HepG2 (cell line): ENCODE data around the gene SMO. TPM values are rescaled to one million over a fixed set of nuclear protein-coding genes. Genes with fewer than 3 reads are reported as not detected.
A peak's percentile ranks its signal among the peaks of the same experiment; 100 is the strongest.

ENCODE experiments used
- ETV6 ChIP-seq: sonication (generic); formaldehyde crosslinking; conservative IDR thresholded peaks from 2 replicates; pipeline ENCODE4 v1.4.0; 2020; ENCODE audit warnings: missing genetic modification reagents
- HES4 ChIP-seq: sonication (generic); formaldehyde crosslinking; IDR thresholded peaks from 2 replicates; pipeline ENCODE4 v1.9.0; 2021; ENCODE audit warnings: mild to moderate bottlenecking, missing genetic modification reagents, borderline replicate concordance
- HMGXB4 ChIP-seq, 2 experiments: sonication (generic) in 1 of 2; formaldehyde crosslinking in 1 of 2; IDR thresholded peaks; 2 replicates each; pipeline versions ENCODE4 v1.4.0 to v1.6.1; 2018 to 2020; ENCODE audit warnings: missing genetic modification reagents in 2 of 2, borderline replicate concordance in 1 of 2, low read depth in 1 of 2, mild to moderate bottlenecking in 1 of 2, missing biosample characterization in 1 of 2
- KDM2A ChIP-seq: sonication (generic); formaldehyde crosslinking; IDR thresholded peaks from 2 replicates; pipeline ENCODE4 v1.4.0; 2020; ENCODE audit warnings: low read depth, missing genetic modification reagents, borderline replicate concordance
- MED8 ChIP-seq: sonication (generic); formaldehyde crosslinking; IDR thresholded peaks from 2 replicates; pipeline ENCODE4 v1.8.1; 2023; ENCODE audit warnings: mild to moderate bottlenecking, missing genetic modification reagents; ENCODE audit not compliant: insufficient replicate concordance
- MYNN ChIP-seq: sonication (generic); formaldehyde crosslinking; IDR thresholded peaks from 2 replicates; pipeline ENCODE4 v1.4.0; 2020; ENCODE audit warnings: mild to moderate bottlenecking, low read depth, missing genetic modification reagents
- RBFOX2 ChIP-seq: fragments of 200-400 bp; formaldehyde crosslinking; IDR thresholded peaks from 2 replicates; pipeline ENCODE4 v1.6.1; 2017; ENCODE audit warnings: low read depth, mild to moderate bottlenecking, low read length
- SRY ChIP-seq: sonication (generic); formaldehyde crosslinking; IDR thresholded peaks from 2 replicates; pipeline ENCODE4 v1.8.0; 2022; ENCODE audit warnings: mild to moderate bottlenecking, missing genetic modification reagents
- SSRP1 ChIP-seq: IDR thresholded peaks from 2 replicates; pipeline ENCODE4 v1.6.1; 2016; ENCODE audit warnings: control low read depth
- TBP ChIP-seq: sonication (generic); formaldehyde crosslinking; IDR thresholded peaks from 2 replicates; pipeline ENCODE4 v1.5.0; 2020; ENCODE audit warnings: missing genetic modification reagents
- ZC3H13 ChIP-seq: sonication (generic); formaldehyde crosslinking; IDR thresholded peaks from 2 replicates; pipeline ENCODE4 v1.8.1; 2023; ENCODE audit warnings: mild to moderate bottlenecking, missing genetic modification reagents, moderate library complexity
- ZFAT ChIP-seq: sonication (generic); formaldehyde crosslinking; conservative IDR thresholded peaks from 2 replicates; pipeline ENCODE4 v1.8.1; 2023; ENCODE audit warnings: missing genetic modification reagents, inconsistent platforms
- ZNF235 ChIP-seq: sonication (generic); formaldehyde crosslinking; IDR thresholded peaks from 2 replicates; pipeline ENCODE4 v1.8.1; 2023; ENCODE audit warnings: mild to moderate bottlenecking, missing genetic modification reagents, borderline replicate concordance
- ZNF678 ChIP-seq: sonication (generic); formaldehyde crosslinking; IDR thresholded peaks from 2 replicates; pipeline ENCODE4 v1.4.0; 2020; ENCODE audit warnings: mild to moderate bottlenecking, missing genetic modification reagents
- ZNF687 ChIP-seq: sonication (generic); formaldehyde crosslinking; IDR thresholded peaks from 2 replicates; pipeline ENCODE4 v1.5.1; 2020; ENCODE audit warnings: mild to moderate bottlenecking, missing genetic modification reagents, moderate library complexity
- ZNF691 ChIP-seq: sonication (generic); formaldehyde crosslinking; IDR thresholded peaks from 2 replicates; pipeline ENCODE4 v1.4.0; 2020; ENCODE audit warnings: missing genetic modification reagents, low read depth, mild to moderate bottlenecking, borderline replicate concordance
- ZNF768 ChIP-seq: sonication (generic); formaldehyde crosslinking; IDR thresholded peaks from 2 replicates; pipeline ENCODE4 v1.4.0; 2020; ENCODE audit warnings: missing genetic modification reagents
- ZNF883 ChIP-seq: sonication (generic); formaldehyde crosslinking; IDR thresholded peaks from 2 replicates; pipeline ENCODE4 v1.5.1; 2020; ENCODE audit warnings: mild to moderate bottlenecking, missing genetic modification reagents; ENCODE audit errors: not compliant biosample characterization
- polyA plus RNA-seq, 8 experiments: library from polyadenylated mRNA; depleted of rRNA in 3 of 8; stranded (reverse) in 7 of 8; unstranded in 1 of 8; fragments of >200 nt; fragmentation: Illumina TruSeq in 4 of 8; extraction: Trizol in 4 of 8; gene quantifications; 2 replicates each; pipeline versions ENCODE4 v1.2.1 to v1.2.3, GENCODE V29; 2011 to 2016; ENCODE audit warnings: low read depth in 4 of 8, missing spikeins in 1 of 8, mixed read lengths in 1 of 8; ENCODE audit not compliant: insufficient read depth in 1 of 8
- total RNA-seq, 5 experiments: library from RNA; depleted of rRNA; stranded (reverse); fragments of >200 nt; fragmentation: Illumina TruSeq; extraction: Trizol; gene quantifications; 2 replicates each; pipeline ENCODE4 v1.2.3, GENCODE V29; 2016; ENCODE audit warnings: low read depth in 1 of 5

Gene SMO
- total and polyA plus RNA-seq, 2 of the 13 experiments (the other 11 are each of a cell fraction or from before 2014, with no cell fraction given) = 23.8 to 32.3 TPM

- no peak for TF ChIP-seq SSRP1 (CRISPR knock-in tag)
- peak; percentile 9 for TF ChIP-seq ZNF883 (CRISPR knock-in tag)
- 0 out of 2 replicates have a peak, but pooled peaks have one; percentile 24 for TF ChIP-seq ZNF235 (CRISPR knock-in tag)
- peak; percentile 74 for TF ChIP-seq HES4
- no peak for TF ChIP-seq TBP (CRISPR knock-in tag)
- peak in 1 of 2 experiments; percentile 1; a peak in 1 of 4 replicates for TF ChIP-seq HMGXB4 (CRISPR knock-in tag; IDR thresholded peaks at IDR 0.05; ENCODE audit: borderline replicate concordance in 1 of 2, low read depth in 1 of 2)
- peak; percentile 14; the same call in 1 of the 2 replicates for TF ChIP-seq ZNF768 (CRISPR knock-in tag)
- peak; percentile 39; the same call in 1 of the 2 replicates for TF ChIP-seq RBFOX2
- peak; percentile 8; the same call in 1 of the 2 replicates for TF ChIP-seq SRY (CRISPR knock-in tag)
- peak; percentile 69 for TF ChIP-seq ZNF687 (CRISPR knock-in tag)
- no peak for TF ChIP-seq MYNN (CRISPR knock-in tag)
- peak; percentile 44; the same call in 1 of the 2 replicates for TF ChIP-seq ZNF691 (CRISPR knock-in tag)
- TF ChIP-seq MED8 = no peak
- peak; percentile 42; the same call in 1 of the 2 replicates for TF ChIP-seq KDM2A
- TF ChIP-seq ZFAT (CRISPR knock-in tag) = no peak
- TF ChIP-seq ETV6 (CRISPR knock-in tag) = no peak
- peak; percentile 55; the same call in 1 of the 2 replicates for TF ChIP-seq ZC3H13 (CRISPR knock-in tag)
- TF ChIP-seq ZNF678 (CRISPR knock-in tag) = 0 out of 2 replicates have a peak, but pooled peaks have one; percentile 37
These were observed 643 bp downstream of the SMO start (continued) for GRCh38 chr7:129188892-129189660.
